ENCODE results near the gene ZFYVE26.

GRCh38 chr14:67733616-67734015 is 82.8 kb downstream of the ZFYVE26 start:
- TF ChIP-seq, protein P1, sequence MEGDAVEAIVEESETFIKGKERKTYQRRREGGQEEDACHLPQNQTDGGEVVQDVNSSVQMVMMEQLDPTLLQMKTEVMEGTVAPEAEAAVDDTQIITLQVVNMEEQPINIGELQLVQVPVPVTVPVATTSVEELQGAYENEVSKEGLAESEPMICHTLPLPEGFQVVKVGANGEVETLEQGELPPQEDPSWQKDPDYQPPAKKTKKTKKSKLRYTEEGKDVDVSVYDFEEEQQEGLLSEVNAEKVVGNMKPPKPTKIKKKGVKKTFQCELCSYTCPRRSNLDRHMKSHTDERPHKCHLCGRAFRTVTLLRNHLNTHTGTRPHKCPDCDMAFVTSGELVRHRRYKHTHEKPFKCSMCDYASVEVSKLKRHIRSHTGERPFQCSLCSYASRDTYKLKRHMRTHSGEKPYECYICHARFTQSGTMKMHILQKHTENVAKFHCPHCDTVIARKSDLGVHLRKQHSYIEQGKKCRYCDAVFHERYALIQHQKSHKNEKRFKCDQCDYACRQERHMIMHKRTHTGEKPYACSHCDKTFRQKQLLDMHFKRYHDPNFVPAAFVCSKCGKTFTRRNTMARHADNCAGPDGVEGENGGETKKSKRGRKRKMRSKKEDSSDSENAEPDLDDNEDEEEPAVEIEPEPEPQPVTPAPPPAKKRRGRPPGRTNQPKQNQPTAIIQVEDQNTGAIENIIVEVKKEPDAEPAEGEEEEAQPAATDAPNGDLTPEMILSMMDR (IDR thresholded peaks at IDR 0.05), result no peak
- no peak for TF ChIP-seq EZH2 (IDR thresholded peaks at IDR 0.05; ENCODE audit: borderline replicate concordance, insufficient read depth, low read depth, low read length, poor library complexity, severe bottlenecking)

Data from B cell (primary cell).